ENCODE results near the gene RGS18.

The RGS18 gene

GRCh38 chr1:192235127-192235526 is 76.9 kb downstream of the RGS18 start:
- no peak for TF ChIP-seq ZNF70 (CRISPR knock-in tag; IDR thresholded peaks at IDR 0.05)
- no peak for TF ChIP-seq TOX (CRISPR knock-in tag; IDR thresholded peaks at IDR 0.05; ENCODE audit: borderline replicate concordance)
- no peak for TF ChIP-seq BACH2 (CRISPR knock-in tag; IDR thresholded peaks at IDR 0.05; ENCODE audit: borderline replicate concordance)
- no peak for TF ChIP-seq TSHZ2 (CRISPR knock-in tag; IDR thresholded peaks at IDR 0.05)
- no peak for TF ChIP-seq CREB5 (CRISPR knock-in tag; IDR thresholded peaks at IDR 0.05; ENCODE audit: low read depth)
- TF ChIP-seq PPARA (CRISPR knock-in tag; IDR thresholded peaks at IDR 0.05; ENCODE audit: borderline replicate concordance) = no peak
- no peak for TF ChIP-seq GLIS3 (CRISPR knock-in tag; IDR thresholded peaks at IDR 0.05)
- no peak for TF ChIP-seq RARB (CRISPR knock-in tag; IDR thresholded peaks at IDR 0.05)

More at GRCh38 chr1:192235127-192235526, 76.9 kb downstream of the RGS18 start:
- ATAC-seq = no peak

All from SK-N-SH treated with all-trans-retinoic acid at 6 μM for 48 hours (cell line).